ES-I3 (cell line): Measurements from ENCODE around the gene HDGFL2.
"Not testable (repeated sequence)": the region's sequence is repeated elsewhere in the genome, so short reads cannot be mapped to it uniquely, and the experiment has no call there.

Experiments used
- H3K36me3 ChIP-seq: 2 replicates; pipeline ENCODE4 v1.6.1; 2013; ENCODE audit warnings: mild to moderate bottlenecking, low read length, control low read depth, moderate library complexity; ENCODE audit not compliant: insufficient read depth
- H3K4me1 ChIP-seq: 2 replicates; pipeline ENCODE4 v1.6.1; 2013; ENCODE audit warnings: mild to moderate bottlenecking, control low read depth, low read length; ENCODE audit not compliant: insufficient read depth
- H3K9ac ChIP-seq: 2 replicates; pipeline ENCODE4 v1.6.1; 2013; ENCODE audit warnings: low read depth, mild to moderate bottlenecking, low read length, moderate library complexity
- H3K9me3 ChIP-seq: 2 replicates; pipeline ENCODE4 v1.6.1; 2013; ENCODE audit warnings: mild to moderate bottlenecking, low read length, moderate library complexity; ENCODE audit not compliant: control insufficient read depth, insufficient read depth

Gene HDGFL2

DNA sequence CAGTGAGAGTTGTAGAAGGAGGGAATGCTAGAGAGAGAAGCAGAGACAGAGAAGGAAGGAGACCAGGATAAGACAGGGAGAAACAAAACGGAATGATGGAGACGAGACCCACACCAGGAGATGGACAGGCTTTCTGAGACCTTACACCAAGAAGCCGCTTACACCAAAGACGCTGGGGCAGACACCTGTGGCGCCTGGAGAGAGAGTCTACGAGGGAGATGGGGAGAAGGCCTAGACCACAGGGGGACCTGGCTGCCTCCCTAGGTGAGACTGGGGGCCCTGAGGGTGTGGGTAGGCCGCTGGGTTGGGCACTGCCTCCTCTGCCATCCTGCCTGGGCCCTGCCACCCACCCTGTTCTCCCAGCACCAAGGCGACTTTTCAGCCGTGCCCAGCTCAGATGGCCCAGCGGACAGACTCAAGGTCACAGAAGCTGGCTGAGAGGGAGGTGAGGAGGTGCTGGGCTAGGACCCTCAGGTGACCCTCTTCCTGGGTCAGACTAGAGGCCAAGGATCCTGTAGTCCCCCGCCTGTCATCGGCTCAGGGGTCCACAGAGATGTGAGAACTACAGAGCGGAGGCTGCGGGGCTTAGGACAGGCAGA is 57.9 kb downstream of the HDGFL2 start:
- Histone ChIP-seq H3K9ac (no peak overlapping the region), H3K36me3 (no peaks in the 10 kb centered on the region), H3K9me3 (no peaks in the 10 kb centered on the region), H3K4me1 (no peaks in the 10 kb centered on the region)

DNA sequence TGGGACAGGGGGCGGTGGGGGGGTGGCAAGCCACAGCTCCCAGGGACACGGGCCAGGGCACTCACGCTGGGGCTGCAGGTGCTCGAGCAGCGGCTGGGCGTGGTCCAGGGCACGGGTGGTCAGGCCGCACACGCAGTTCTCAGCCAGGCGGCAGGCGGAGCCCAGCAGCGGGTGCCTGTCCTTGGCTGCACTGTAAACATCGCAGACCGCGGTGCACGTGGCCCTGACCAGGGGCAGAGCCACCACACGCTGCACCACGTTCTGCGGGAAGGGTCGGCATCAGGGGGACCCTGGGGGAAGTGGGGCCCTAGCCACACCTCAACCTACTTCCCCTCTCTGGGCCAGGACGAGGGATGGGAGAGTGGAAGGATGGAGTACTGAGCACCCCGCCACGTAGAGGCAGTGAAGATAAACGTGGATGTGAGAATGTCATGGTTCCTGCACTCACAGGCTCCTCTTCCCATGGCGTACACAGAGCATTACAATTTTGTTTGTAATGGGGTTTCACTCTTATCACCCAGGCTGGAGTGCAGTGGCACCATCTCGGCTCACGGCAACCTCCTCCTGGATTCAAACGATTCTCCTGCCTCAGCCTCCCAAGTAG is 59.6 kb downstream of the HDGFL2 start:
- no peaks in the 10 kb centered on the region for H3K9me3 ChIP-seq
- H3K9ac ChIP-seq, result no peak overlapping the region
- H3K4me1 ChIP-seq, result no peaks in the 10 kb centered on the region
- H3K36me3 ChIP-seq, result no peaks in the 10 kb centered on the region

DNA sequence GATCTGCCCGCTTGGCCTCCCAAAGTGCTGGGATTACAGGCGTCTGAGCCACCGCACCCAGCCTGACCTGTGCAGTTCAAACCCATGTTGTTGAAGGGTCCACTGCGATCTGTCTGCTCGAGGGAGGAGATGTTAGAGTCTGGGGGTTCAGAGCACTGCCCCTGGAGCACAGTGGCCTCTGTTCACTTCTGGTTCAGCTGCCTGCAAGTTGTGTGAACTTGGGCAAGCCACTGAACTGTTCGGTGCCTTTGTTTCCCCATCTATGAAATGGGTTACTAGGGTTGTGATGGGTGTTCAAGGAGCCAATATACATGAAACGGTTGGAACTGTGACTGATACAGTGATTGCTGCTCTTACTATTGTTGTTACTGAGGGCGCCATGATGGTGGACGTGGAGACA is 61.2 kb downstream of the HDGFL2 start:
- Histone ChIP-seq H3K4me1 (no peaks in the 10 kb centered on the region), H3K9me3 (no peaks in the 10 kb centered on the region), H3K9ac (no peak overlapping the region), H3K36me3 (no peaks in the 10 kb centered on the region)

DNA sequence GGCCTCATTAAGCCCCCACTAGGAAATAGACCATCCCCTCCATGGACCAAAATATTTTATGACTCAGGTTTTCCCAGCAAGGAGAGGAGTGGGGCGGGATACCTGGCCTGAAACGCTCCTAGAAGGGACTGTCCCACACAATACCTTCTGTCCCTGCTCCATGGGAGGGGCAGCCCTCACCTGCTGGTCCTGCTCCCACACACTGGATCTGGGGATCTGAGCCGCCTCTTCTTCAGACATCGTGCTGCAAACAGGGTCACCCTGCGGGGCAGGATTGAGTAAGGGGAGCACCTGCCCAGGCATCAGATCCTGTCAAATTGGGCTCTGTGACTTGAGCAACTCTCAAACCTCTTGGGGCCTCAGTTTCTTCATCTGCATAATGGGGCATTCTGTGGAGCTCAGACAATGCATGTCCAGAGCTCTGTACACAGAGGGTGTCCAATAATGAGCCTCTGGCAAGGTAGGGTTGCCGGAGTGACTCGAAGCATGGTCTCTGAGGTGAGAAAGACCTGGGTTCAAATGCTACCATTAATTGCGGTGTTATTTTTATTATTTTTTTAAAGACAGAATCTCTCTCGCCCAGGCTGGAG is 61.8 kb downstream of the HDGFL2 start:
- Histone ChIP-seq H3K36me3 (no peaks in the 10 kb centered on the region), H3K9me3 (no peaks in the 10 kb centered on the region), H3K9ac (no peak overlapping the region), H3K4me1 (no peaks in the 10 kb centered on the region)

DNA sequence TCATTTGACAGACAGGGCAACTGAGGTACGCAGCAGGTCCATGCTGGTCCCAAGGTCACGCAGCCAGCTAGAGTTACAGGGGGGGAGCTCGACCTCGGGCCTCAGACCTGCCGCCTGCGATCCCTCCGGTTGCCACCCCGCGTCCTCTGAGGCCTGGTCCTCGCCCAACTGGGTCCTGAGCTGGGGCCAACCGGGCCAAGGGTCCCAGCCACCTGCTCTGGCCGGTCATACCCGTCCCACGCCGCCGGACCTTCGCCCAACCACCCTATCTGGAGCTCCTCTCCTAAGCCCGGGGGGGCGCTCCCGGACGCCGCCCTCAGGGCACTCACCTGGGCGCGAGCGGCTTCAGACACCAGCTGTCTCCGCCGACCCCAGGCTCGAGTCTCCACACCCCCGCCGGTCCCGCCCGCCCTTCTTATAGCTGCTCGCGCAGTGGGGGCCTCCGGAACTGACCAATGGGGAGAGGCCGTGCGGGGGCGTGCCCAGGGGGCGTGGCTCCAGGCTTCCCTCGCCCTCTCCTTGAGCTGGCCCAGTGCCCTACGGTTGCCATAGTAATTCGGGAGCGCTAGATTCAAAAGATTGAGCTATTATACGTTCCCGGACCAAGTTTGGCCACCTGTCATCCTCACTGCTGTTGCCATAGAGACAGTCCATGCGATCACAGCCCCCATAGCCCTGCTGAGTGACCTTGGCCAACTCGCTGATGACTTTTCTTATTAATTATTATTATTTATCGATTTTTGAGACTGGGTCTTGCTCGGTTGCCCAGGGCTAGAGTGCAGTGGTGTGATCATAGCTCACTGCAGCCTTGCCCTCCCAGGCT is 63.0 kb downstream of the HDGFL2 start, which contains the start of gene PLIN5:
PLIN5 (minus strand) TSS at position 389 of the 823 bp plus-strand sequence. CDS start 1,150 bp downstream, outside the sequence.
- no peak within 1 kb of the TSS; the same call in 1 of the 2 replicates for H3K9ac ChIP-seq

DNA sequence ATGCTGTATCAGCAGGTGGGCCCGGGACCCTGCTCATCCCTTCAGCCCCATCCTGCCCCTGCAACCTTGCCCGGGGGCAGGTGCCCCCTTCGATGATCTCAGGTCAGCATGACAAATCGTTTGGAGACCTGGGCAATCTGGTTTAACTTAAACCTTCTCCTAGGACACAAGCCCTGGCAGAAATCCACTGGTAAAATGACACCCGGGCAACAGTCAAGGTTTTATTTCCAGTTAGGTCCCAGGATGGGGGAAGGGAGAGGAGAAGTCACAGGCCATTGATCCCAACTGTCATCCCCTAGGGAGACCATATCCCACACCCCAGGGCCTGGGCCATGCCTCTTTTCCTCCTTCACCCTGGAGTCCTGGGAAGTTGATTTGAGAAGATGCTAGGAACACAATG is 64.7 kb downstream of the HDGFL2 start:
- H3K9ac ChIP-seq, result no peak overlapping the region
- H3K4me1 ChIP-seq, result peaks cover 8% of the 10 kb centered on the region; the same call in 1 of the 2 replicates
- no peaks in the 10 kb centered on the region for H3K36me3 ChIP-seq
- no peaks in the 10 kb centered on the region for H3K9me3 ChIP-seq

More for the DNA sequence above, 63.0 kb downstream of the HDGFL2 start, which contains the start of gene PLIN5:
- no peaks in the 10 kb centered on the region for H3K36me3 ChIP-seq
- H3K9me3 ChIP-seq, result no peaks in the 10 kb centered on the region
- peaks cover 5% of the 10 kb centered on the region; the same call in 1 of the 2 replicates for H3K4me1 ChIP-seq

DNA sequence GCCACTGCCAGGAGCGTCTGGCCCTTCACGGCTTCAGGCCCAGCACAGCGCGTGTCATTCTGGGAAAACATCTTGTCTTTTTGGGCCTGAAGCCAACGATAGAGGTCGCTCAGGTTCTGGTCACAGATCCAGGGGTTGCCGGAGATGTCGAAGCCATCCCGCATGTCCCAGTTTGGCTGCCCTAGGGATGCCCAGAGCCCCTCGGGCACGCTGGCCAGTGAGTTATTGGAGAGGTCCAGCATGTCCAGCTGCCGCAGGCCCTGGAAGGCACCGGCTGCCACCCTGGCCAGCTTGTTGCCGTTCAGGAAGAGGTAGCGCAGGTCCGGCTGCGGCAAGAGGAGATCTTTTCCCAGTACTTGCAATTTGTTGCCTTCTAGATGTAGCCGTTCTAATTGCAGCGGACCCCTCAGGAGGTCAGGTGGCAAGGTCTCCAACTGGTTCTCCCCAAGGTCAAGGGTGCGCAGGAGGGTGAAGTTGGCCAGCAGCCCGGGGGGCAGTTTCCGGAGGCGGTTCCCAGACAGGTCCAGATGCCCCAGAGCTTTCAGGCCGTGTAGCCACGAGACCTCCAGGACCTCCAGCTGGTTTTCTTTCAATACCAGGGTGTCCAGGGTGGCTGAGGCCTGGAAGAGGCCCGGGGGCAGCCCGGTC is 66.0 kb downstream of the HDGFL2 start:
- Histone ChIP-seq H3K4me1 (peaks cover 8% of the 10 kb centered on the region; the same call in 1 of the 2 replicates), H3K36me3 (no peaks in the 10 kb centered on the region), H3K9me3 (no peaks in the 10 kb centered on the region), H3K9ac (no peak overlapping the region)

DNA sequence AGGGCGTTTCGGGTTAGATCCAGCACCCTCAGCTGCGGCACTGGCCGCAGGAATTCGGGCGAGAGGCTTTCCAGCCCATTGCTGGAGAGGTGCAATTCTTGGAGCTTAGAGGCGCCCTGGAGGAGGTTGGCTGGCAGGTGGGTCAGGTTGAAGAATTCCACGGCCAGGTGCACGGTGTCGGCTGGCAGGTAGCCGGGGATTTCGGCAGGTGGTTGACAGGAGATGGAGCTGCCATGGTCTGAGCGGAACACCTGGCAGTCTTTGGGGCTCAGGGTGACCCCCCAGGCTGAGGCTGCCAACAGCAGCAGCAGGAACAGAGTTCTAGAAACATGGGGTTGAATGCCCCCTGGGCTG is 66.5 kb downstream of the HDGFL2 start:
- H3K4me1 ChIP-seq, result peaks cover 8% of the 10 kb centered on the region; the same call in 1 of the 2 replicates
- H3K36me3 ChIP-seq, result no peaks in the 10 kb centered on the region
- H3K9ac ChIP-seq, result no peak overlapping the region
- no peaks in the 10 kb centered on the region for H3K9me3 ChIP-seq

DNA sequence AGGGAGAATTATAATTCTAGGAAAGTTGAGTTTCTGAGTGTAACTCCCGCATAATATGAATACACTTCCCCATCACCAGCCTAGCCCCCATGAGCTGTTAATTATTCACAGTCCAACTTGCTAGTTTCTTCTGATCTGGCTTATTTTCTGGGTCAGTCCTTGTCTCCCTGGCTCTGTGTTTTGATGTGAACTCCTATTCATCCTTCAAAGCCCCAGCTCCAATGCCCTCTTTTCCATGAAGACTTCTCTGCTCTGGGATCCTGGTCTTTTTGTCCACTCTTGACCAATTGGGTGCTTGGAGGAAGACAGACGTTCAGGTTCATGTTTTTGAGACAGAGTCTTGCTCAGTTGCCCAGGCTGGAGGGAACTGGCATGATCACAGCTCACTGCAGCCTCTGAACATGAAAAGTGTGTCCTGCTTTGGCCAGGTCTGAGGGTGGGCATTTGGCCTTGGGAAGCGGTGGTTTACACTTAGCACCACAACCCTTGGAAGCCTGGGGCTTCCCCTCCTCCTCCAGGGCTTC is 67.1 kb downstream of the HDGFL2 start:
- Histone ChIP-seq H3K4me1 (peaks cover 8% of the 10 kb centered on the region; the same call in 1 of the 2 replicates), H3K9ac (no peak overlapping the region; the same call in 1 of the 2 replicates), H3K36me3 (no peaks in the 10 kb centered on the region), H3K9me3 (no peaks in the 10 kb centered on the region)

DNA sequence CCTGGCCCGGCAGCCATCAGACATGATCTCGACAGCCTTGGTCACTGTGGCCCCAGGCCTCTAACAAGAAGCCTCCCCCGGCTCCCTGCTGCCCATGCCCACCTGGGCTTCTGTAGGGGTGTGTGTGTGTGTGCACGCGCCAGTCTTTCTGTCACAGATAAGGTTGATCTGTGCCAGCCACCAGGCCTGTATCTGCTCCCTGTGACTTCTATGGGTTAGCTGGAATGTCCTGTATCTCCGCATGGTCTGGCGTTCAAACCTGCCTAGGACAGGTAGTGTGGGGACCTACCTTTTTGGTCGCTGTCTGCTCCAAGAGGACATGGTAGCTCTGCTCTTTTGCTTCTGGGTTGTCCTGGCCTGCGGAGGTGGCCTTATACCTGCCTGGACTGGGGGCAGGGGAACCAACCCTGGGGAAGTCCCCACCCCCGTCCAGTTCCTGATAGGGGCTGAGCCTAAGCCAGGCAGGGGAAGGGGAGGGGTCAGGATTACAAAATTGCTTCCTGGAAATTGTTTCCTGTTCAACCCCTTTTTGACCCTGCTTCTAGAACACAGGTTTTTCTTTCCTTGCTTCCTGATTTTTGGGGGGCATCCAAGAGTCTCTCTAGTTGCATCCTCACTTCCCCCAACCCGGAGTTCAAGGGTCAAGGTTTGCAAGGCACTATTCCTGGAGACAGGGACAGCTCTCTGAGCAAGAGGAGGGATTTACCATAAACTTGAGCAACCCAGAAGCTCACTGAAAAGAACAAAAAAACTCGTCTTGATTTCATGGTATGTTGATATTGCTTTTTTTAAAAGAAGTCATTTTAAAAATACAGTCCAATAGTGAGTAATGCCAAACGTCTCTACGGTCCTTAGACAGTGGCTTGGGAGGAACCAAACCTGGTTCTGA is 67.8 kb downstream of the HDGFL2 start, which contains the start of gene LRG1:
LRG1 (minus strand) TSS at position 344 of the 889 bp plus-strand sequence; CDS start at position 321, 23 bp downstream.
- H3K9me3 ChIP-seq, result no peaks in the 10 kb centered on the region
- H3K9ac ChIP-seq, result peak within 1 kb of the TSS; percentile 3; the same call in 1 of the 2 replicates
- H3K36me3 ChIP-seq, result no peaks in the 10 kb centered on the region
- peaks cover 8% of the 10 kb centered on the region; the same call in 1 of the 2 replicates for H3K4me1 ChIP-seq

DNA sequence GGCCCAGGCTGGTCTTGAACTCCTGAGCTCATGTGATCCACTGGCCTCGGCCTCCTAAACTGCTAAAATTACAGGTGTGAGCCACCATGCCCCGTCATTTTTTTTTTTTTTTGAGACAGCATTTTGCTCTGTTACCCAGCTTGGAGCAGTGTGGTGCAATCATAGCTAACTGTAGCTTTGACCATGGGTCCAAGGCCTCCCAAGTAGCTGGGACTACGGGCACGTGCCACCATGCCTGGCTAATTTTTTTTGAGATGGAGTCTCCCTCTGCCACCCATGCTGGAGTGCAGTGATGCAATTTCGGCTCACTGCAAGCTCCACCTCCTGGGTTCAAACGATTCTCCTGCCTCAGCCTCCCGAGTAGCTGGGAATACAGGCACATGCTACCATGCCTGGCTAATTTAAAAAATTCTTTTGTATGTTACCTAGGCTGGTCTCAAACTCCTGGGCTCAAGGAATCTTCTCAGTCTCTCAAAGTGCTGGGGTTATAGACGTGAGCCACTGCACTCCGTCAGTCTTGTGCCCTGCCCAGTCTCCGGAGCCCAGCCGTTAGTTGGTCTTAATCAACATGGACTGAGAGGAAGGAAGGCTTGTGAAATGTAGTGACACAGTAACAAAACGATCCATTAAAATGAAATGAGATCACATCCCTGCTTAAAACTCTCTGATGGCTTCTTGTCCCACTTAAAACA is 69.2 kb downstream of the HDGFL2 start:
- peaks cover 8% of the 10 kb centered on the region; the same call in 1 of the 2 replicates for H3K4me1 ChIP-seq
- no peaks in the 10 kb centered on the region for H3K9me3 ChIP-seq
- H3K9ac ChIP-seq, result no peak overlapping the region

DNA sequence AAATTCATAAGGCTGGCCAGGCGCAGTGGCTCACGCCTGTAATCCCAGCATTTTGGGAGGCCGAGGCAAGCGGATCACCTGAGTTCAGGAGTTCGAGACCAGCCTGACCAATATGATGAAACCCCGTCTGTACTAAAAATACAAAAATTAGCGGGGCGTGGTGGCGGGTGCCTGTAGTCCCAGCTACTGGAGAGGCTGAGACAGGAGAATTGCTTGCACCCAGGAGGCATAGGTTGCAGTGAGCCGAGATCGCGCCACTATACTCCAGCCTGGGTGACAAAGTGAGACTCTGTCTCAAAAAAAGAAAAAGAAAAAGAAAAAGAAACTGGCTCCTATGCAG is 69.7 kb downstream of the HDGFL2 start:
- H3K9me3 ChIP-seq, H3K9ac ChIP-seq, H3K4me1 ChIP-seq, H3K36me3 ChIP-seq: not testable (repeated sequence)

More for the DNA sequence above, 69.2 kb downstream of the HDGFL2 start:
- no peaks in the 10 kb centered on the region for H3K36me3 ChIP-seq
